ENCODE results near the gene KIRREL3.

- no peak for TF ChIP-seq RCOR1 (IDR thresholded peaks at IDR 0.05; ENCODE audit: insufficient replicate concordance, low read length)
- no peak for TF ChIP-seq CTCF (conservative IDR thresholded peaks at IDR 0.05; ENCODE audit: low read depth, low read length)
- no peak for TF ChIP-seq POLR2A (IDR thresholded peaks at IDR 0.05; ENCODE audit: low read depth, low read length)
- no peak for TF ChIP-seq MAFK (IDR thresholded peaks at IDR 0.05; ENCODE audit: low read depth, low read length)
Observed at GRCh38 chr11:126742582-126742981, 258.0 kb downstream of the KIRREL3 start.

Data from IMR-90 (cell line).